Gastroesophageal sphincter (tissue), 4 donors: ENCODE results near the gene MISP3. TPM values are rescaled to one million over a fixed set of nuclear protein-coding genes. Genes with fewer than 3 reads are reported as not detected.

Experiments
- ATAC-seq: fragments of 150-250 bp; one replicate; pipeline ENCODE4 v1.9.1; 2016; ENCODE audit warnings: mild to moderate bottlenecking, moderate library complexity
- H3K27ac ChIP-seq, 4 donors: fragments of 200-600 bp; sonication (generic) in 3 of 4; 1 replicate in 3 of 4; 2 replicates in 1 of 4; pipeline ENCODE4 v1.5.1; 2016 to 2019
- H3K27me3 ChIP-seq: fragments of 200-600 bp; sonication (generic); one replicate; pipeline ENCODE4 v1.5.1; 2019
- H3K36me3 ChIP-seq, 2 donors: fragments of 200-600 bp; sonication (generic); one replicate each; pipeline ENCODE4 v1.5.1; 2019; ENCODE audit warnings: control low read depth in 1 of 2
- H3K4me1 ChIP-seq, 3 donors: fragments of 200-600 bp; sonication (generic); 1 replicate in 2 of 3; 2 replicates in 1 of 3; pipeline ENCODE4 v1.5.1; 2016 to 2019; ENCODE audit warnings: control low read depth in 2 of 3
- H3K4me3 ChIP-seq, 2 donors: fragments of 200-600 bp; sonication (generic); one replicate each; pipeline ENCODE4 v1.5.1; 2019; ENCODE audit warnings: mild to moderate bottlenecking in 1 of 2, moderate library complexity in 1 of 2
- H3K9me3 ChIP-seq, 3 donors: fragments of 200-600 bp; sonication (generic); one replicate each; pipeline ENCODE4 v1.5.1; 2017 to 2019; ENCODE audit warnings: control low read depth in 2 of 3
- CTCF ChIP-seq, 4 experiments: fragments of 200-600 bp in 2 of 4; fragments of 450-650 bp in 2 of 4; sonication (generic) in 1 of 4; IDR thresholded peaks; one replicate each; pipeline ENCODE4 v1.5.1; 2017 to 2019; ENCODE audit warnings: antibody characterized with exemption in 4 of 4, mild to moderate bottlenecking in 2 of 4, moderate library complexity in 2 of 4
- EP300 ChIP-seq: sonication (generic); formaldehyde crosslinking; IDR thresholded peaks from one replicate; pipeline ENCODE4 v1.6.1; 2017; ENCODE audit warnings: antibody characterized with exemption, mild to moderate bottlenecking
- POLR2A ChIP-seq, 2 donors: fragments of 450-650 bp; IDR thresholded peaks; one replicate each; pipeline ENCODE4 v1.6.1; 2017; ENCODE audit warnings: antibody characterized with exemption in 2 of 2, mild to moderate bottlenecking in 2 of 2, moderate library complexity in 1 of 2
- POLR2AphosphoS5 ChIP-seq: sonication (generic); formaldehyde crosslinking; IDR thresholded peaks from one replicate; pipeline ENCODE4 v1.6.1; 2017; ENCODE audit warnings: antibody characterized with exemption
- WGBS, 2 donors: methylation state at CpG; one replicate each; pipeline ENCODE4 v1.1.5; 2018; ENCODE audit warnings: low coverage in 1 of 2; 5-methylcytosine and 5-hydroxymethylcytosine counted together
- total RNA-seq, 4 donors: library from RNA; depleted of rRNA; stranded (reverse); fragments of >200 nt; gene quantifications; one replicate each; pipeline ENCODE4 v1.1.0, GENCODE V29; 2016

The MISP3 gene
- total RNA-seq, 4 donors from 2014 or later: 2.7 to 9.5 (median 5.6) TPM

GRCh38 chr19:14119644-14120496 is 47.3 kb downstream of the MISP3 start:
- WGBS, 2 donors: 85 to 87% methylated on average over 2 to 4 of the region's 7 CpGs

DNA sequence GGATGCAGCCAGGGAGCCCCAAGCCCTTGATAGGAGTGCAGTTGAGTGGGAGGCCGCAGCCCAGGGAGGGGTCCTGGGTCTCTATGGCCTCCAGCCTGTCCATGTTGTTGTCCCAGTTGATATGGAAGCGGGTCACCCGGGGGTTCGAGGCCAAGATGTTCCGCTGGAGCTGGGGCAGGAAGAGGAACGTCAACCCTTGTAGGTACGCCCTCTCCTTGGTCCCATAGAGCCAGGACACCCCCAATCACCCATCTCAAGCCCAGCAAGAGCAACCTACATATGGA is 47.9 kb downstream of the MISP3 start:
- H3K9me3 ChIP-seq: no peaks in the 10 kb centered on the region
- H3K27ac ChIP-seq: peak overlapping the region in 3 of 4 donors; percentile 98 to 100 (median 99)
- TF ChIP-seq CTCF (IDR thresholded peaks at IDR 0.05) (no peak), EP300 (no peak), POLR2AphosphoS5 (no peak), POLR2A (IDR thresholded peaks at IDR 0.05) (no peak)
- no peak overlapping the region for H3K4me3 ChIP-seq
- peaks cover 7 to 38% (median 24%) of the 10 kb centered on the region in 3 donors for H3K4me1 ChIP-seq
- WGBS, 2 donors: 75 to 100% methylated on average over 1 to 2 of the region's 7 CpGs
- no peaks in the 10 kb centered on the region for H3K36me3 ChIP-seq
- H3K27me3 ChIP-seq: no peaks in the 10 kb centered on the region
- ATAC-seq: no peak

More at GRCh38 chr19:14119644-14120496, 47.3 kb downstream of the MISP3 start:
- peaks cover 7 to 44% (median 27%) of the 10 kb centered on the region in 3 donors for H3K4me1 ChIP-seq
- TF ChIP-seq EP300 (no peak), POLR2A (IDR thresholded peaks at IDR 0.05) (no peak), POLR2AphosphoS5 (no peak), CTCF (IDR thresholded peaks at IDR 0.05) (no peak)
- H3K27ac ChIP-seq: peak overlapping the region; percentile 84 to 100 (median 98)
- no peaks in the 10 kb centered on the region for H3K9me3 ChIP-seq
- H3K27me3 ChIP-seq: no peaks in the 10 kb centered on the region
- ATAC-seq: no peak
- H3K4me3 ChIP-seq: no peak overlapping the region
- H3K36me3 ChIP-seq: no peaks in the 10 kb centered on the region

- no peak overlapping the region for H3K4me3 ChIP-seq
- peaks cover 4 to 23% (median 11%) of the 10 kb centered on the region in 3 donors for H3K4me1 ChIP-seq
- no peak overlapping the region for H3K27ac ChIP-seq
- TF ChIP-seq POLR2AphosphoS5 (no peak), EP300 (no peak), CTCF (IDR thresholded peaks at IDR 0.05) (no peak), POLR2A (IDR thresholded peaks at IDR 0.05) (no peak)
- WGBS, 2 donors: 92 to 96% methylated on average over 6 of the region's 6 CpGs
- no peaks in the 10 kb centered on the region for H3K36me3 ChIP-seq
- H3K9me3 ChIP-seq: no peaks in the 10 kb centered on the region
- no peak for ATAC-seq
- no peaks in the 10 kb centered on the region for H3K27me3 ChIP-seq
Measured at GRCh38 chr19:14122924-14123323, 50.3 kb downstream of the MISP3 start.

Other genes with a start within 250 kb of the MISP3 start
- gene NANOS3, start 195.7 kb upstream of the MISP3 start, total RNA-seq: 1 to 10 TPM in 2 of 4 donors, not detected in 2; 1.1 to 5.0 TPM
- gene BRME1, start 166.7 kb upstream of the MISP3 start, total RNA-seq: 1 to 10 TPM in 3 of 4 donors, not detected in 1; 1.9 to 2.4 (median 2.2) TPM
- 10 to 100 TPM; 15.6 to 36.8 (median 22.4) TPM for gene CC2D1A, start 166.6 kb upstream of the MISP3 start, total RNA-seq
- gene PODNL1, start 134.4 kb upstream of the MISP3 start, total RNA-seq: under 1 TPM in 2 of 4 donors, not detected in 2; 0.62 to 0.67 TPM
- gene DCAF15, start 120.3 kb upstream of the MISP3 start, total RNA-seq: 10 to 100 TPM in 2 of 4 donors, 1 to 10 TPM in 2; 5.3 to 20.8 (median 14.5) TPM
- 1 to 10 TPM; 2.0 to 5.9 (median 3.9) TPM for gene RFX1, start 66.5 kb upstream of the MISP3 start, total RNA-seq
- not detected for gene RLN3, start 44.6 kb upstream of the MISP3 start, total RNA-seq
- gene IL27RA, start 41.0 kb upstream of the MISP3 start, total RNA-seq: 1 to 10 TPM; 1.1 to 5.4 (median 3.1) TPM
- gene PALM3, start 10.7 kb upstream of the MISP3 start, total RNA-seq: not detected
- gene C19orf67, start 13.0 kb downstream of the MISP3 start, total RNA-seq: not detected
- 10 to 100 TPM; 21.9 to 61.3 (median 41.3) TPM for gene SAMD1, start 18.0 kb downstream of the MISP3 start, total RNA-seq
- gene PRKACA, start 45.0 kb downstream of the MISP3 start, total RNA-seq: 100 to 1,000 TPM in 1 of 4 donors, 10 to 100 TPM in 3; 62.3 to 138 (median 76.6) TPM
- gene ASF1B, start 63.8 kb downstream of the MISP3 start, total RNA-seq: 1 to 10 TPM in 1 of 4 donors, not detected in 3; 1.2 TPM
- gene ADGRL1, start 133.4 kb downstream of the MISP3 start, total RNA-seq: 10 to 100 TPM; 13.3 to 47.9 (median 21.1) TPM